WTC11 (cell line): ENCODE data around the gene USP37. TPM values are rescaled to one million over a fixed set of nuclear protein-coding genes. Genes with fewer than 3 reads are reported as not detected.
A peak's percentile ranks its signal among the peaks of the same experiment; 100 is the strongest.

Experiments used
- ATAC-seq: fragments of 200-7000 bp; cut with Tn5 transposase; 2 replicates; pipeline ENCODE4 v1.10.0; 2021; ENCODE audit warnings: mild to moderate bottlenecking, moderate library complexity
- CTCF ChIA-PET: fragments of 300-600 bp; sonication (Branson Sonifier 250); formaldehyde crosslinking; loops from one replicate; lab custom pipeline; 2021; ENCODE audit warnings: antibody characterized with exemption; lab: Charles Lee
- POLR2A ChIA-PET: fragments of 350-600 bp; sonication (Branson Sonifier 250); formaldehyde crosslinking; loops from one replicate; lab custom pipeline; 2021; ENCODE audit warnings: antibody characterized with exemption; lab: Charles Lee
- DNase-seq: peaks from one replicate; pipeline ENCODE4 v3.0.0; 2021; ENCODE audit warnings: low spot score
- H3K27ac Mint-ChIP-seq: 2 replicates; pipeline ENCODE4 v1.8.0; 2021; ENCODE audit warnings: mixed read lengths
- H3K27me3 Mint-ChIP-seq: 2 replicates; pipeline ENCODE4 v1.8.0; 2021; ENCODE audit warnings: low read depth, mild to moderate bottlenecking, moderate library complexity, mixed read lengths
- H3K36me3 Mint-ChIP-seq: 2 replicates; pipeline ENCODE4 v1.8.0; 2021; ENCODE audit warnings: mixed read lengths
- H3K4me1 Mint-ChIP-seq: 2 replicates; pipeline ENCODE4 v1.8.0; 2022; ENCODE audit warnings: mixed read lengths
- H3K4me3 Mint-ChIP-seq: 2 replicates; pipeline ENCODE4 v1.8.0; 2021; ENCODE audit warnings: mild to moderate bottlenecking, moderate library complexity, mixed read lengths
- H3K9me3 Mint-ChIP-seq: 2 replicates; pipeline ENCODE4 v1.8.0; 2021; ENCODE audit warnings: mixed read lengths
- E2F4 ChIP-seq: sonication (generic); formaldehyde crosslinking; IDR thresholded peaks from 2 replicates; pipeline ENCODE4 v1.8.1; 2022; ENCODE audit warnings: low read depth, mild to moderate bottlenecking, moderate library complexity, missing genetic modification reagents, borderline replicate concordance
- HMGA2 ChIP-seq: fragments of 250-450 bp; sonication (Bioruptor Pico); IDR thresholded peaks from 2 replicates; pipeline ENCODE4 v1.4.0; 2021; ENCODE audit warnings: mild to moderate bottlenecking, moderate library complexity
- HMGXB4 ChIP-seq: sonication (generic); formaldehyde crosslinking; IDR thresholded peaks from 2 replicates; pipeline ENCODE4 v1.8.1; 2023; ENCODE audit warnings: mild to moderate bottlenecking, moderate library complexity, missing genetic modification reagents
- IRF1 ChIP-seq: sonication (generic); formaldehyde crosslinking; IDR thresholded peaks from 2 replicates; pipeline ENCODE4 v1.8.0; 2023; ENCODE audit warnings: missing genetic modification reagents
- MXD4 ChIP-seq: fragments of 250-450 bp; sonication (Bioruptor Pico); IDR thresholded peaks from 2 replicates; pipeline ENCODE4 v1.8.0; 2021; ENCODE audit warnings: mild to moderate bottlenecking, moderate library complexity, borderline replicate concordance
- PRDM15 ChIP-seq: sonication (generic); formaldehyde crosslinking; IDR thresholded peaks from 2 replicates; pipeline ENCODE4 v1.8.0; 2022; ENCODE audit warnings: missing genetic modification reagents
- TEAD1 ChIP-seq: sonication (generic); formaldehyde crosslinking; IDR thresholded peaks from 2 replicates; pipeline ENCODE4 v1.8.0; 2022; ENCODE audit warnings: mild to moderate bottlenecking, missing genetic modification reagents
- ZNF281 ChIP-seq: sonication (generic); formaldehyde crosslinking; IDR thresholded peaks from 2 replicates; pipeline ENCODE4 v1.8.0; 2023; ENCODE audit warnings: mild to moderate bottlenecking, missing genetic modification reagents
- ZNF425 ChIP-seq: fragments of 250-450 bp; sonication (Bioruptor Pico); conservative IDR thresholded peaks from 2 replicates; pipeline ENCODE4 v1.9.0; 2021; ENCODE audit warnings: mild to moderate bottlenecking
- total RNA-seq: library from RNA; stranded (reverse); gene quantifications from 3 replicates; pipeline ENCODE4 v1.2.3, GENCODE V29; 2021
- TF ChIP-seq, protein P1 (sequence below): sonication (generic); formaldehyde crosslinking; IDR thresholded peaks from 2 replicates; pipeline ENCODE4 v1.8.0; 2022; ENCODE audit warnings: mild to moderate bottlenecking, missing genetic modification reagents

USP37 gene
- total RNA-seq, 1 experiment from 2014 or later = 21.6 TPM

- no peak for TF ChIP-seq ZNF281 (CRISPR knock-in tag)
- TF ChIP-seq IRF1 (CRISPR knock-in tag) = no peak
- TF ChIP-seq MXD4 (CRISPR knock-in tag) = no peak
- no peak for TF ChIP-seq HMGA2 (CRISPR knock-in tag)
- TF ChIP-seq TEAD1 (CRISPR knock-in tag) = no peak
- no peak for TF ChIP-seq E2F4 (CRISPR knock-in tag)
- no peak for TF ChIP-seq HMGXB4 (CRISPR knock-in tag)
- TF ChIP-seq, protein P1, sequence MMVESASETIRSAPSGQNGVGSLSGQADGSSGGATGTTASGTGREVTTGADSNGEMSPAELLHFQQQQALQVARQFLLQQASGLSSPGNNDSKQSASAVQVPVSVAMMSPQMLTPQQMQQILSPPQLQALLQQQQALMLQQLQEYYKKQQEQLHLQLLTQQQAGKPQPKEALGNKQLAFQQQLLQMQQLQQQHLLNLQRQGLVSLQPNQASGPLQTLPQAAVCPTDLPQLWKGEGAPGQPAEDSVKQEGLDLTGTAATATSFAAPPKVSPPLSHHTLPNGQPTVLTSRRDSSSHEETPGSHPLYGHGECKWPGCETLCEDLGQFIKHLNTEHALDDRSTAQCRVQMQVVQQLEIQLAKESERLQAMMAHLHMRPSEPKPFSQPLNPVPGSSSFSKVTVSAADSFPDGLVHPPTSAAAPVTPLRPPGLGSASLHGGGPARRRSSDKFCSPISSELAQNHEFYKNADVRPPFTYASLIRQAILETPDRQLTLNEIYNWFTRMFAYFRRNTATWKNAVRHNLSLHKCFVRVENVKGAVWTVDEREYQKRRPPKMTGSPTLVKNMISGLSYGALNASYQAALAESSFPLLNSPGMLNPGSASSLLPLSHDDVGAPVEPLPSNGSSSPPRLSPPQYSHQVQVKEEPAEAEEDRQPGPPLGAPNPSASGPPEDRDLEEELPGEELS = no peak
- no peak for TF ChIP-seq PRDM15 (CRISPR knock-in tag)
Measured at GRCh38 chr2:218615868-218616315, 47.7 kb upstream of the USP37 start (continued).

DNA sequence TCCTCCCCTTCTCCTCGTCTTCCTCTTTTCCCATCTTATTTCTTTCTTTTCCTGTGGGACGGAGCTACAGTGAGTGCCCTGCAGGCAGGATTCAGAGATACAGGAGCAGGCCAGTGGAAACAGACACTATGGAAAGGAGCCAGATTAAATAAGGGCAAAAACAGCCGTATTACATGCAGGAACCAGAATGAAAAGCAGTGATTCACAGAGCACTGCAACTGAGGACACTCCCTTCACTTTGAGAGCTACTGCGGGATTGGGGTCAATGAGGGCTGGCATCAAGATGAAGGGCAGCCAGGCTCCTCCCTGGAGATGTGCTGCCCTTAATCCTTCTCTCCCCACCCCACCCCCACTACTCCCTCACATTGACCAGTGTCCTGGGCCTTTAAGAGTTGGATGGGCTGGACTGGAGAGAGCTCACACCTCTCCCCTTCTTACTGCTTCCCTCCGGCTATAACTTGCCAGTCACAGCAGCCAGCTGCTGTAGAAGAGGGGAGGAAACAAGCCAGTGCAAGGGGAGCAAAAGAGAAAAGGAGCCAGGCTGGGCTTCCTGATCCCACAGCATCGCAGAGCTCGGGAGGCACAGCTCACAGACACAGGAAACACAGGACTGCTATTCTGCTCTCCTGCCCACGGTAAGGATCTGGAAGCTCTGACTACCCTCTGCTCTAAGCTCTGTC is 39.4 kb upstream of the USP37 start, which contains the start of gene PLCD4:
Gene PLCD4, plus strand, starts transcription at position 464 of the 680 bp plus-strand sequence. CDS start 7,841 bp downstream, outside the sequence.
- H3K4me1 Mint-ChIP-seq = peaks cover 4% of the 10 kb centered on the region; the same call in 1 of the 2 replicates
- no peak within 1 kb of the TSS for H3K4me3 Mint-ChIP-seq
- ATAC-seq (peak; percentile 85), DNase-seq (no peak)
- H3K9me3 Mint-ChIP-seq = no peaks in the 10 kb centered on the region
- H3K27me3 Mint-ChIP-seq = no peaks in the 10 kb centered on the region
- no peak for TF ChIP-seq ZNF425
- POLR2A ChIA-PET = interaction anchor here (1.9 kb wide), 1 partner anchor 9 kb away, joined by 12 read pairs; no protein-coding TSS in a partner anchor
- CTCF ChIA-PET = interaction anchor here (0.8 to 2.1 kb wide), 6 partner anchors 10 to 91 kb away, joined by 3 to 13 read pairs (median 4); partner anchors contain the start of genes BCS1L and ZNF142
- no peak within 1 kb of the TSS for H3K27ac Mint-ChIP-seq
- H3K36me3 Mint-ChIP-seq = no peaks in the 10 kb centered on the region
